K562 (cell line): ENCODE results near the gene PLPP1. TPM values are rescaled to one million over a fixed set of nuclear protein-coding genes. Genes with fewer than 3 reads are reported as not detected.

Source experiments
- ATAC-seq: fragments of 200-7000 bp; cut with Tn5 transposase; 3 replicates; pipeline ENCODE4 v1.9.1; 2020; ENCODE audit warnings: moderate library complexity
- BruUV-seq: library from RNA; stranded (reverse); fragments of 400-500 nt; replicated peaks from 2 replicates; lab custom pipeline; 2021; lab: Mats Ljungman, UMichigan
- CTCF ChIA-PET: fragments of 300-600 bp; formaldehyde crosslinking; extraction: SDS; loops from one replicate; lab custom pipeline; 2021; ENCODE audit warnings: low intra/inter-chr PET ratio; lab: Yijun Ruan, JAX
- POLR2A ChIA-PET: fragments of 300-600, 350-650 bp; sonication (Branson Sonifier 250); formaldehyde crosslinking; extraction: SDS; loops from one replicate; lab custom pipeline; 2021; ENCODE audit warnings: antibody characterized with exemption, inconsistent platforms; lab: Yijun Ruan, JAX
- DNase-seq, 4 experiments: peaks; one replicate each; pipeline versions ENCODE4 v3.0.0 to v3.0.0-alpha.2; 2011 to 2018; ENCODE audit warnings: low spot score in 3 of 4, mixed read lengths in 3 of 4; ENCODE audit errors: extremely low read depth in 1 of 4
- FAIRE-seq: peaks from 2 replicates; lab custom pipeline; 2011; peaks lifted over from hg19 to GRCh38; lab: Jason Lieb, UNC
- H2AFZ ChIP-seq: 2 replicates; pipeline ENCODE4 v1.6.0; 2011; ENCODE audit warnings: low read depth, low read length, control low read depth, inconsistent platforms
- H3K27ac ChIP-seq: fragments of 200-600 bp; 3 replicates; pipeline ENCODE4 v1.8.0; 2011; ENCODE audit warnings: low read depth, mild to moderate bottlenecking, control low read depth, inconsistent platforms, low read length, moderate library complexity, mixed read lengths; ENCODE audit errors: extremely low read depth
- H3K27me3 ChIP-seq, 2 experiments: fragments of 300-600 bp in 1 of 2; 2 replicates in 1 of 2; 3 replicates in 1 of 2; pipeline versions ENCODE4 v1.6.0 to v1.8.0; 2011; ENCODE audit warnings: inconsistent platforms in 2 of 2, low read length in 2 of 2, mild to moderate bottlenecking in 1 of 2, mixed read lengths in 1 of 2, moderate library complexity in 1 of 2; ENCODE audit not compliant: control insufficient read depth in 2 of 2, insufficient read depth in 2 of 2
- H3K36me3 ChIP-seq: fragments of 300-600 bp; 3 replicates; pipeline ENCODE4 v1.8.0; 2011; ENCODE audit warnings: mild to moderate bottlenecking, low read length, inconsistent platforms; ENCODE audit not compliant: control insufficient read depth, insufficient read depth
- H3K4me1 ChIP-seq, 2 experiments: fragments of 200-600 bp in 1 of 2; replicated peaks in 1 of 2; 2 replicates in 1 of 2; 3 replicates in 1 of 2; pipeline versions ENCODE4 v1.5.1 to v1.8.0; 2011; ENCODE audit warnings: inconsistent platforms in 2 of 2, low read length in 2 of 2, mild to moderate bottlenecking in 1 of 2, mixed read lengths in 1 of 2, moderate library complexity in 1 of 2; ENCODE audit not compliant: control insufficient read depth in 2 of 2, insufficient read depth in 2 of 2
- H3K4me2 ChIP-seq: 2 replicates; pipeline ENCODE4 v1.6.1; 2011; ENCODE audit warnings: low read length, control low read depth, inconsistent platforms, mixed read lengths; ENCODE audit not compliant: insufficient read depth
- H3K4me3 ChIP-seq: fragments of 200-600 bp; sonication (generic), shearing (Covaris generic); 2 replicates; pipeline ENCODE4 v1.5.1; 2016; ENCODE audit warnings: control low read depth, inconsistent platforms
- H3K79me2 ChIP-seq: fragments of 200-600 bp; 3 replicates; pipeline ENCODE4 v1.8.0; 2011; ENCODE audit warnings: low read length, inconsistent platforms; ENCODE audit not compliant: control insufficient read depth, insufficient read depth
- H3K9ac ChIP-seq, 2 experiments: 2 replicates each; pipeline versions ENCODE4 v1.6.0 to v1.6.1; 2011; ENCODE audit warnings: low read depth in 2 of 2, low read length in 2 of 2, control low read depth in 1 of 2, inconsistent platforms in 1 of 2, mild to moderate bottlenecking in 1 of 2, mixed read lengths in 1 of 2; ENCODE audit not compliant: insufficient read depth in 1 of 2
- H3K9me1 ChIP-seq: one replicate; pipeline ENCODE4 v1.6.0; 2011; ENCODE audit warnings: inconsistent platforms, mild to moderate bottlenecking, low read length, moderate library complexity; ENCODE audit not compliant: control insufficient read depth, insufficient read depth
- H3K9me3 ChIP-seq: replicated peaks from 2 replicates; pipeline ENCODE4 v1.5.1; 2011; ENCODE audit warnings: low read depth, low read length, inconsistent platforms; ENCODE audit not compliant: control insufficient read depth, insufficient read depth
- H4K20me1 ChIP-seq: replicated peaks from 2 replicates; pipeline ENCODE4 v1.6.1; 2011; ENCODE audit warnings: low read length, inconsistent platforms, mixed read lengths; ENCODE audit not compliant: control insufficient read depth, insufficient read depth
- REST ChIP-seq, 2 experiments: fragments of 450-650 bp; formaldehyde crosslinking in 1 of 2; IDR thresholded peaks; 2 replicates each; pipeline versions ENCODE4 v1.4.0 to v1.6.1; 2014 to 2020; ENCODE audit warnings: mild to moderate bottlenecking in 2 of 2, borderline replicate concordance in 1 of 2, low read depth in 1 of 2
- WGBS: fragments of 100-300 bp; shearing (Covaris generic); methylation state at CpG from one replicate; pipeline ENCODE4 v1.1.6; 2016; ENCODE audit warnings: low coverage, mixed read lengths; ENCODE audit not compliant: insufficient coverage; ENCODE audit errors: missing lambda C conversion rate; 5-methylcytosine and 5-hydroxymethylcytosine counted together
- in situ Hi-C: fragments of 300-500 bp; cut with MboI; formaldehyde crosslinking; loops from 4 replicates; pipeline ENCODE4 v1.15.0; 2018; ENCODE audit warnings: inconsistent platforms, mixed read lengths
- intact Hi-C: fragments of 100-400 bp; cut with micrococcal nuclease; formaldehyde crosslinking; loops from 2 replicates; pipeline ENCODE4 v1.14.2; 2022
- polyA plus RNA-seq, 8 experiments: library from polyadenylated mRNA; depleted of rRNA in 4 of 8; stranded (reverse) in 5 of 8; unstranded in 3 of 8; fragments of >200 nt; fragmentation: Nextera tagmentation in 2 of 8; fragmentation: Illumina TruSeq in 1 of 8; extraction: Ambion mirVana in 2 of 8; extraction: Trizol in 1 of 8; gene quantifications; 2 replicates each; pipeline versions ENCODE4 v1.2.1 to v1.2.3, GENCODE V29; 2011 to 2014; ENCODE audit warnings: inconsistent platforms in 1 of 8, missing spikeins in 1 of 8
- total RNA-seq, 7 experiments: library from RNA; depleted of rRNA in 6 of 7; stranded (reverse); fragments of >200 nt in 6 of 7; fragmentation: Illumina TruSeq in 2 of 7; extraction: Trizol in 2 of 7; gene quantifications; 2 replicates each; pipeline versions ENCODE4 v1.2.1 to v1.2.3, GENCODE V29; 2011 to 2021; ENCODE audit warnings: low replicate concordance in 1 of 7

Gene PLPP1
- total and polyA plus RNA-seq, 9 of the 15 experiments (the other 6 are each of a cell fraction or from before 2014, with no cell fraction given): 0.04 to 0.24 (median 0.04) TPM; not detected in 6

DNA sequence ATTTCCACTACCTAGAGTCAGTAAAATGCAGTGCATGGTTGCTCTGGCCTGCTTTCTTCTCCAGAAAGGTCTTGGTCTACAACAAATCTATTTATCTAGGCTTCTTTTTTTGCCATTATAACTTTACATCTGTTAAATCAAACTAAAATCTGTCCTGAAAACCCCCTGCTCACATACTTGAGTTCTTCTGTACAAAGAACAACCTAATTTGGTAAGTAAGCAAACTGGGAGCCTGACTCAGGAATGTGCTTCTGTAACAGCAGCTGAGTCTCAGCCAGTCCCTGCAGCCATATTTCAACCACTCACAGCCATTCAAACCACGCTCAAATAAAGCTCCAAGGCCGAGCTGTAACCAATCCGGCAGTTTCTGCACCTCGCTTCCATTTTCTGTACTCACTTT, 95.8 kb downstream of the PLPP1 start:
- Histone ChIP-seq H3K9me3 (0 out of 2 replicates have a peak, but pooled peaks cover 7% of the 10 kb centered on the region), H3K4me3 (no peak overlapping the region), H3K36me3 (no peaks in the 10 kb centered on the region), H2AFZ (no peak overlapping the region), H3K9me1 (no peaks in the 10 kb centered on the region), H4K20me1 (no peaks in the 10 kb centered on the region), H3K4me2 (no peak overlapping the region), H3K27ac (no peak overlapping the region), H3K27me3 (no peaks in the 10 kb centered on the region), H3K79me2 (no peaks in the 10 kb centered on the region), H3K9ac (no peak overlapping the region), H3K4me1 (peaks cover 0 to 5% of the 10 kb centered on the region in 2 experiments; a peak in 2 of 5 replicates)
- no peak for ATAC-seq
- in situ Hi-C loops (no loop called here), intact Hi-C loops (no loop called here)
- no peak for DNase-seq
- no TSS peak for BruUV-seq
- 57% methylated on average over 4 of the region's 4 CpGs for WGBS
- CTCF ChIA-PET: interaction anchor here (0.6 kb wide), 1 partner anchor 249 kb away, joined by 4 read pairs; no protein-coding TSS in a partner anchor
- POLR2A ChIA-PET: interaction anchor here (0.9 kb wide), 1 partner anchor 14 kb away, joined by 3 read pairs; no protein-coding TSS in a partner anchor
- no peak for FAIRE-seq
- TF ChIP-seq REST (IDR thresholded peaks at IDR 0.05; ENCODE audit: borderline replicate concordance) (no peak), REST (CRISPR knock-in tag; IDR thresholded peaks at IDR 0.05; ENCODE audit: low read depth) (no peak)
